Ovary (tissue), 3 donors: ENCODE measurements around the gene BRD4.

Experiments used
- CTCF ChIP-seq, 3 donors: fragments of 450-650 bp in 2 of 3; fragments of 200-600 bp in 1 of 3; IDR thresholded peaks; one replicate each; pipeline versions ENCODE4 v1.5.1 to v1.8.0; 2016 to 2022; ENCODE audit warnings: antibody characterized with exemption in 3 of 3, mild to moderate bottlenecking in 1 of 3
- POLR2A ChIP-seq: fragments of 450-650 bp; IDR thresholded peaks from one replicate; pipeline ENCODE4 v1.6.1; 2017; ENCODE audit warnings: antibody characterized with exemption, mild to moderate bottlenecking, moderate library complexity
- donor health status: DM: no; HTN: no; CAD: no.

DNA sequence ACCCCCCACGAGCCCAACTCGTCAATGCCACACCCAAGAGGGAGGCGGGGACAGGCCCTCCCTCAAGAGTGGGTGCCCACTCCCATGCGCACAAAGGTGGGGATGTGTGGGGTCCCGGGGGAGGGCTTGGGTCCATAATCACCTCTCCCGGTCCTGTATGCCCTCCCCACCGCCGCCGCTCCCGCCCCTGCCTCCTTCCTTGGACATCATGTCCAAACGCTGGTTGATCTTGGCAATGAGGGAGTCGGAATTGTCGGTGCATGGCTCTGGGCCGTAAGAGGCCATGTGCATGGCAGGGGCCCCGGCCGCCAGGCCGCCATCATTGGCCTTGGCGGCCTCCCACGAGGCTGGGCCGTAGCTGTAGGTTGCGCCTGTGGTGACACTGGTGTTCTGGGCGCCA is 41.3 kb upstream of the BRD4 start:
- TF ChIP-seq POLR2A (no peak), CTCF (IDR thresholded peaks at IDR 0.05) (no peak)
